Right hindlimb (tissue), 1 donor: ENCODE results near the gene CLCN1.
"Not testable (repeated sequence)": the region's sequence is repeated elsewhere in the genome, so short reads cannot be mapped to it uniquely, and the experiment has no call there.

Experiments used
- DNase-seq: peaks from one replicate; pipeline ENCODE4 v3.0.0-alpha.2; 2018

CLCN1 gene

DNA sequence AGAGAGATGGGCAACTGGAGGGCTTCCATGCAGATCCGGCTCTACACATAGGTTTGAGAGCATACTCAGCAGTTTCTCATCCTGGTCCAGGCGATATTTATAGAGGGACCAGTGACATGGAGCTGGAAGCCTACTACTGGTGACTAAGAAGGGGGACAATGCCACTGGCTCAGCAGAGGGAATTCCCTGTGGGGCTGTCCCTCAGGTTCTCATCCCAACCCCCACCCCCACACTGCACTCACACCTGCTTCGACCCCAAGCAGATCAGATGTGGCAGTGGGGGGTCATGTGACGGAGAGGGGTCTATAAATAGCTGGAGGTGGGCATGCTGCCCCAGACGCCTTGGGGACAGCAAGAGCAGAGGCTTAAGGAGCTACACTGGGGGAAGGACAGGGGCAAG is at the start of gene CLCN1:
Gene CLCN1, plus strand, starts transcription at position 336 of the 400 bp plus-strand sequence. CDS start 102 bp downstream, outside the sequence.
- no peak for DNase-seq

DNA sequence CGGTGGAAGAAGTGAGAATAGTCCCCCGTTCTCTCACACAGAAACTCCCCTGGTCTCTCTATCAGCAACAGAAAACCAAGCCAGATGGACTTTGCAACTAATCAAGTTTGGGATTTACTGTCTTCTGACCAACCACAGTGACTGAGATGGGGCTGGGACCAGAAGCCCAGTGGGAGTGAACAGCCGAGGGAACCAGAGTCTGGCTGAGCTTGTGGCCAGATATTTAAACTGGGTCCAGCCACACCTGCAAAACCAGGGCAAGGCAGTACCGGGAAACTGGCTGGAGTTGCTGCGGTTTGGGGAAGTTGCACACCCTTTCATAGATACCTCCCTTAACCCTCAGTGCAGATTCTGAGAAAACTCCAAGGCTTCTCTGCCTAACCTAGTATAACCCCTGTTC is 46.7 kb upstream of the CLCN1 start:
- no peak for DNase-seq

- no peak for DNase-seq
Measured at GRCh38 chr7:143271240-143271639, 44.7 kb upstream of the CLCN1 start.

GRCh38 chr7:143272871-143273270 is 43.0 kb upstream of the CLCN1 start:
- no peak for DNase-seq

DNA sequence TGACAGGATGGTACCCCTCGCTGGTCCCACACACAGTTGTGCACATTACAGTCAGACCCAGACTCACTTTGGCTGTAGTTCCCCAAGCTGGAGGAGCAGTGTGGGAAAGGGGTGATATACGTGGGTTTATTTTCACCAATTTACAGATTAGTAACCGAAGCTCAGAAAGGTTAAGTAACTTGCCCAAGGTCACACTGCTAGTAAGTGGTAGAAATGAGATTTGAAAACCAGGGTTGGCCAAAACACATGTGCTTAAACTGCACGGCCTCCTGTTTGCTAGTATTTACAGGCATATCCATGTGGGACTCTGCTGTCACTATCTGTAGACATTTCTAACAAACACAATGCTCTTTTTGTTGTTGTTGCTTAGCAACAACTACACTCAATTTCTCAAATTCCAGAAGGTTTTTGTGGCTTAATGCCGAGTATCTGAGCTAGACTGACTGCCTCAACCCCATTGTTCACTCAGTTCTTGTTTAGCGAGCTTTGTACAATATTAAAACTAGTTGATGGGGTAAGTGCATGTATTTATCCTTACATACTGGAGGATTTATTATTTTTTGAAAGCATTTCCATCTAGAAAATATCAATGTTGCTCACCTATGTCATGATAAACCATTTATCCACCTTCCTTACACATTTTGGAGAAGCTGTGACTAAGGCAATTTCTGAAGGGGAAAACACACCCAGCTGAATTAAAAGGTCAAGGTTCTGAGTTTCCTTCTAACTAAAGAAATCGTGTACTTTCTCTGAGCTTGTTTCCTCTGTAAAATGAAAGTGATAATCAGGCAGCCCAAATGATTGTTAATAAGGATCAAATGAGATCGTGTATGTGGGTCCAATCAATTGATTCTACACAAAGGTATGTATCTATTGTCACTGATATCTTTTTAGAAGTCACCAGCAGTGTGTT is 36.5 kb upstream of the CLCN1 start:
- peak; percentile 44 for DNase-seq

DNA sequence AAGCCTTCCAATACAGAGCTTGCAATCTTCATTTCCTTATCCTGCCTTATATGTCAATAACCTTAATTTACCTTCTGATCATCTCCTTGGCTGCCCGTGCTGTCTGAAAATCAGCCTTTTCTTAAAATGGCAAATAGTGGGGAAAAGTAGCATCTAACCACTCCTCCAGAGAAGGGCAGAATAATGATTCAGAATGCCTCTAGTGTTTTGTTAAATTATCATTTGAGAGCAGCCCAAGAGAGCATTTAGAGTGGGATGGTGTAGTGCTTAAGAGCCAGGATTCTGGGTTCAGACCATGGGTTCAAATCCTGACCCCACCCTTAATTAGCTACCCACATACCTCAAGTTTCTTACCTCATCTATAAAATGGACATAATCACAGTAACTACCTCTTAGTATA is 35.8 kb upstream of the CLCN1 start:
- DNase-seq = no peak

- DNase-seq = no peak
Measured at GRCh38 chr7:143280566-143280965, 35.3 kb upstream of the CLCN1 start.

DNA sequence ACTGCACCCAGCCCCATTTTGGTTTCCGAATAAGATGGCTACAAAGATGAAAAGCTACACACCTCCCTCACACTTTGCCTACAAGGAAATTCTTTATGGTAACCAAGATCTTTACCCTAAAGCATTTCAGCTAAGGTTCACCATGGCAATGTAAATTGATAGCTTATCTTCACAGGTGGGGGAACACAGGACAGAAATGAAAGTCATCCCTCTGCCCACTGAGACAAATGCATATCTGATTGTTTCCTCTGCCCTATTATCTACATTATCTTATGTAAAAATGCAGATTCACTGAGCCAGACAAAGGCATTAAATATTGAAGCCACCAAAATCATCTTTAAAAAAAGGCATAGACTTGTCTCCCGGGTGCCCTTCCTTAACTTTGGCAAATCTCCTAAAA is 34.4 kb upstream of the CLCN1 start:
- no peak for DNase-seq

DNA sequence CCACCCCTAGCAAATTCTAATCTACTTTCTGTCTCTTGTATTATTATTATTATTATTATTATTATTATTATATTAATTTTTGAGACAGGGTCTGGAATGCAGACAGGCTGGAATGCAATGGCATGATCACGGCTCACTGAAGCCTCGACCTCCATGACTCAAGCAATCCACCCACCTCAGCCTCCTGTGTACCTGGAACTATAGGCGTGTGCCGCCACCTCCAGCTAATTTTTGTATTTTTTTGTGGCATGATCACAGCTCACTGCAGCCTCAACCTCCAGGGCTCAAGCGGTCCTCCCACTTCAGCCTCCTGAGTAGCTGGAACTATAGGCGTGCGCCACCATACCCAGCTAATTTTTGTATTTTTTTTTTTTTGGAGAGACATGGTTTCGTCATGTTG is 33.8 kb upstream of the CLCN1 start:
- no peak for DNase-seq

- DNase-seq = no peak
Measured at GRCh38 chr7:143283381-143283780, 32.5 kb upstream of the CLCN1 start.

GRCh38 chr7:143284591-143285469 is 31.1 kb upstream of the CLCN1 start, which contains the start of gene TMEM139:
Gene TMEM139 (plus strand): TSS chr7:143284958. CDS start chr7:143285958, 1,000 bp downstream.
- DNase-seq = no peak

- DNase-seq = no peak
Measured at GRCh38 chr7:143285470-143285778, 30.5 kb upstream of the CLCN1 start.

DNA sequence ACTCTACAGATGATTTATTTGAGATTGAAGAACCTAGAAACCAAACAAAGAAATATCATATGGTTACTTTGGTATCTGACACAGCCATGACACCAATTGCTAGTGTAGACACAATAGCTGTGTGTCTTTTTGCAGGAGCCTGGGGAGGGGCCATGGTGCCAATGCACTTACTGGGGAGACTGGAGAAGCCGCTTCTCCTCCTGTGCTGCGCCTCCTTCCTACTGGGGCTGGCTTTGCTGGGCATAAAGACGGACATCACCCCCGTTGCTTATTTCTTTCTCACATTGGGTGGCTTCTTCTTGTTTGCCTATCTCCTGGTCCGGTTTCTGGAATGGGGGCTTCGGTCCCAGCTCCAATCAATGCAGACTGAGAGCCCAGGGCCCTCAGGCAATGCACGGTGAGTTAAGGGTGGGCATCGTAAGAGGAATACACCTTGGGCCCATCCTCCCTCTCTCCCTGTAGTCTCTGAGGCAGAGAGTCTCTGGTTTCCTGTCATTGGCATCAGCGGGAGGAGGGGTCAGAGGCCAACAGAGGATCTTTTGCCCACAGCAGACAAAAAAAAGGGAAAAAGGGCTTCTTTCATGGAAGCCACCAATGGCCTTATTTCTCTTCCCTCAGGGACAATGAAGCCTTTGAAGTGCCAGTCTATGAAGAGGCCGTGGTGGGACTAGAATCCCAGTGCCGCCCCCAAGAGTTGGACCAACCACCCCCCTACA is 29.9 kb upstream of the CLCN1 start:
- no peak for DNase-seq

- DNase-seq = no peak
Measured at GRCh38 chr7:143286522-143286890, 29.4 kb upstream of the CLCN1 start.

DNA sequence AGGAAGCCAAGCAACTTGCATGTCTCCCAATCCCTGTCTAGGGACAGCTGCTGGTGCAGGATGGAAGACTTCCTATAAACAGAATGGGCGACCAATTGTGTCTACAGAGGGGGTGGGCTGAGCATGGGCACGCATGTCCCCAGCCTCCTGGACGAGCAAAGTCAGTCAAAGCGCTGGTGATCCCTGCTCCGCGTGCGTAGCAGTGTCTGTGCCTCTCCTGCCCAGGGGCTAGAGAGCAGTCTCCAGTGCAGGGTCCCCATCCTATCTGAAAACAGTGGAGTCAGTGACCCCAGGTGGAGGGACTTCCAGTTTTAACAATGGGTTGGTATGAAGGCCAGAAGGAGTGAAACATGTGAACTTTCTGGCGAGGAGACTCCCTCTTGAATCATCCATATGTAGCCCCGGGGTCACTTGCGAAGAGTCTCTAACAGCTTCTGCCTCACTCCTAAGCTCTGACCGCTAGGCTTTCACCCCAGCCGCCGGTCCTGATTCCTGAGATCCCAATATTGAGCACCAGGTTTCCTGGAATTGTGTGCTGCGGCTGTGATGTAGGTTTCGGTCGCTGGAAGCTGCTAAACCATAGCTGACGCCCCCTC is 28.5 kb upstream of the CLCN1 start:
- DNase-seq = no peak

DNA sequence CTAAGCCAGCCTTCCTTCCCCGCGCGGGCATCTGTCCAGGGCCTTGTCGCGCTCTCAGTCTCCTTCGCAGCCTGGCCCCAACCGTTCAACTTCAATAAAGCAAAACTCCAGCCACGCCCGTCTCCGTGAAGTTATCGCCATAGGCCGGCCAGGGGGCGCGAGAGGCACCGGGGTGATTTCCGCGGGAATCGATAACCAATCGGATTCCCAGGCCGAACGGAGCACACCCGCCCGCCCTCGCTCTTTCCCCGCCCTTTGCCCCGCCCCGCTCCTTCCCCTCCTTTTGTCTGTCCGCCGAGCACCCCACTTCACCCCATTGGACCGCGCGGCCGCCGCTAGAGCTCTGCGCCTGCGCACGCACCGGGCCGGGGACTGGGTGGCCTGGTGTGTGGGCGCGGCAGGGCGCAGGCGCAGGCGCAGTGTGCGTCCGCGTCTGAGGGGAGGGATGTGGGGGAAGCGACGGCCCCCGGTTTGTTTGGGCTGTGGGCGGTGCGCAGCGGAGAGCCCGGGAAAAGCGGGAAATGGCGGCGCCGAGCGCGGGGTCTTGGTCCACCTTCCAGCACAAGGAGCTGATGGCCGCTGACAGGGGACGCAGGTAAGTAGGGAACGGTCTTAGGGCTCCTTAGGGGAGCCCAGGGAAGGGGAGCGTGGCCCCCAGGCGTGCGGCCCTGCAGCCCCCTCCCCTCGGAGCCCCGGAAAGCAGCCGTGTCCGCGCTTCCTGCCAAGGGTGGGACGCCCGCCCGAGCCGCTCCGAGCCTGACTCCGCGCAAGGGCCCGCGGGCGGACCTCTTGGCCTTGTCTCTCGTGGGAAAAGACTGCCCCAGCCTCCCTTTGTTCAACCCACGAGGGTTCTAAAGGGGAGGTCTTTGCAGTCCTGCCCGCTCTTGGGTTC is 27.7 kb upstream of the CLCN1 start, which contains the start of gene CASP2:
Gene CASP2, plus strand, starts transcription at position 417 of the 892 bp plus-strand sequence. Its CDS starts 105 bp downstream, at position 522.
- peak; percentile 99 for DNase-seq

GRCh38 chr7:143288836-143289235 is 27.1 kb upstream of the CLCN1 start:
- DNase-seq = no peak

DNA sequence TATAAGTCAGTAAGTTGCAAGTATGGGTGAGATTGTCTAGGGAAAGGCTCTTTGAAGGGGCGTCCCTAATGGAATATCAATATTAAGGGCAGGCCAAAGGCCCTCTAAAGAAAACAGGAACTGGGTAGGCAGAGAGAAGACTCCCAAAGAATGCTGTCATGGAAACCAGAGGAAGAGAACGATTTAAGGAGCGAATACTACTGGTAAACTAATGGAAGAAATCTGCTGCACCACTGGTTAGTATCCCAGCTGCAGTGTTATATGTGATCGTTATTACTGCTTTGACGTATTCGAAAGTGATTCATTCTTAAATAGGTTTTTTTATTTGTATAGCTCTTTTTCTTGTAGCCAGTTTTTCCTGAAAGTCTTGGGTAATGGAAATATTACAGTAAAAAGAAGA is 26.5 kb upstream of the CLCN1 start:
- DNase-seq = no peak

DNA sequence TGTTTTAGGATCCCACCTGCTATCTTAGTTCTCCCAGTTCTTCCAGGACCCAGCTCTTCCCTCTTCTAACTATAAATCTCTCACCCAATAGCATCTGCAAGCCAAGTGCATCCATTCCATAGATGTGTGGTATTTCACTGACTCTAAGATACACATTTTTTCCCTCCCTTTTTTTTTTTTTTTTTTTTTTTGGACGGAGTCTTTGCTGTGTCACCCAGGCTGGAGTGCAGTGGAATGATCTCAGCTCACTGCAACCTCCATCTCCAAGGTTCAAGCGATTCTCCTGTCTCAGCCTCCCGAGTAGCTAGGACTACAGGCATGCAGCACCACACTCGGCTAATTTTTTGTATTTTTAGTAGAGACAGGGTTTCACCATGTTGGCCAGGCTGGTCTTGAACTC is 26.0 kb upstream of the CLCN1 start:
- DNase-seq = not testable (repeated sequence)

GRCh38 chr7:143290293-143290692 is 25.6 kb upstream of the CLCN1 start:
- DNase-seq = no peak

GRCh38 chr7:143292876-143293275 is 23.0 kb upstream of the CLCN1 start:
- DNase-seq = no peak

DNA sequence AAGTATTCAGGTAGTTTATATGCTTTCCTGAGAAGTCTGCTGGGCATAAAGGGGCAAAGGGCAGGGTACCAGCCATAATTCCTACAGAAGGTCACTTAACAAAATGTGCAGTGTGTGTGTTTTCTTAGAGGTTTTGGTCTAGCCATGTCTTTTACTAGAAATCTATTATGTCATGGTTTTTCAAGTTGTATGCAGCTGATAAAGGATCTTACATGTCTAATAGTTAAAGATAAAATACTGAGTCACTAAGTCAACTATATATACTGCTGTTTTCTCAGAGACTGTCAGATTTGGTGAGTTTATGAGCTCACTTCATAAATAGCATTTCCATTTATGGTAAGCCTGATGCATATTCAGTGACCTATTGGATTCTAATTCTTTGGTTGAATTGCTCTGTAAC is 20.0 kb upstream of the CLCN1 start:
- no peak for DNase-seq
